ENCODE results near the gene GMPR2.

Gene GMPR2

DNA sequence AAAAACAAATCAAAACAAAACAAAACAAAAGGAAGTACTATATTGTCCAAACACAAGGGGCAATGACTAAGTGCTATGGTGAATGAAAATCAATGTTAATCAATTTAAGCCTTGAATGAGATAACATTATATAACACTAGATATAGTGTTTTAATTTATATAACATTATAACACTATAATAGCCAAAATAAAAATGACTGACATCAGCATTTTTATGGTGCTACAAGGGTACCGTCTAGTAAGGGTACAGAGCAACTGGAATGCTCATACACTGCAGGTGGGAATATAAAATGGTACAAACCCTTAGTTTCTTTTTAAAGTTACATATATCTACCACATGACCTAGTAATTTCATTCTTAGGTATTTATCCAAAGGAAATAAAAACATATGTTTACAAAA, 6.3 kb upstream of the GMPR2 start:
- no peak overlapping the region for H2BK15ac ChIP-seq (ENCODE audit: low read length)
- no peak overlapping the region for H3K4me2 ChIP-seq (ENCODE audit: insufficient read depth, low read length, poor library complexity, severe bottlenecking)
- no CpG with 5 or more reads among the region's 1 CpG for WGBS, 2 donors (ENCODE audit: extremely low coverage in 2 of 2, insufficient read length in 2 of 2, insufficient replicate concordance in 1 of 2)
- H3K9ac ChIP-seq (ENCODE audit: low read depth, low read length, poor library complexity), result no peak overlapping the region
- H3K9me3 ChIP-seq (replicated peaks in 1 of 2; ENCODE audit: control insufficient read depth in 2 of 2, insufficient read depth in 1 of 2, low read depth in 1 of 2, low read length in 2 of 2), result no peaks in the 10 kb centered on the region
- no peak overlapping the region for H2AK5ac ChIP-seq (ENCODE audit: low read depth, low read length)
- no peak overlapping the region for H3K27ac ChIP-seq (replicated peaks; ENCODE audit: low read length)
- H3K4ac ChIP-seq (ENCODE audit: low read length), result no peak overlapping the region
- peaks cover 6% of the 10 kb centered on the region for H3K79me1 ChIP-seq (ENCODE audit: low read depth, low read length)
- no peaks in the 10 kb centered on the region for H3K27me3 ChIP-seq (ENCODE audit: control insufficient read depth in 3 of 3, insufficient read depth in 3 of 3, low read depth in 1 of 3, low read length in 3 of 3)
- H2BK12ac ChIP-seq (ENCODE audit: low read length), result no peak overlapping the region
- H3K4me3 ChIP-seq (ENCODE audit: low read length in 2 of 2), result no peak overlapping the region
- H4K8ac ChIP-seq (ENCODE audit: low read depth, low read length), result no peak overlapping the region
- peaks cover 2 to 37% of the 10 kb centered on the region in 2 donors for H3K36me3 ChIP-seq (replicated peaks in 1 of 2; ENCODE audit: control insufficient read depth in 2 of 2, insufficient read depth in 2 of 2, low read length in 2 of 2)
- H3K14ac ChIP-seq (ENCODE audit: low read length), result no peak overlapping the region
- H4K91ac ChIP-seq (ENCODE audit: low read depth, low read length, poor library complexity), result no peak overlapping the region
- no peak for DNase-seq (ENCODE audit: low spot score)
- no peak overlapping the region for H2AFZ ChIP-seq (ENCODE audit: low read length)
- H3K4me1 ChIP-seq (ENCODE audit: control insufficient read depth in 2 of 2, insufficient read depth in 1 of 2, low read depth in 1 of 2, low read length in 2 of 2), result peaks cover 1 to 5% of the 10 kb centered on the region in 2 donors
- no peak overlapping the region for H2BK5ac ChIP-seq (ENCODE audit: low read length)
- H3K23ac ChIP-seq (ENCODE audit: low read depth, low read length, poor library complexity), result no peak overlapping the region
- no peak overlapping the region for H2BK120ac ChIP-seq (ENCODE audit: low read depth, low read length)
- H3K18ac ChIP-seq (ENCODE audit: low read length), result no peak overlapping the region

DNA sequence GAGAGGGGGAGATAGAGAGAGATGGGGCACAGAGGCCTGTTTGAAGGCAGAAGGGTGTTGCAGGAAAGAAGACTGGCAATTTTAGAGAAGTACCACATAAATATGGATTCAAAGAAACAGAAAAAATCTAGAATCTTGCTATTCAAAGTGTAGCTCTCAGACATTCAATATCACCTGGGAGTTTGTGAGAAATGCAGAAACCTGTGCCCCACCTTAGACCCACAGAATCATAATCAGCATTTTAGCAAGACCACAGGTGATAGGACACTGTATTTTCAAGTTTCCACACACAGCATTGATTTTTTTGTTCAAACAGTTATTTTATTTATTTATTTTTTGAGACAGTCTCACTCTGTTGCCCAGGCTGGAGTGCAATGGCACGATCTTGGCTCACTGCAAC, 3.8 kb upstream of the GMPR2 start:
- H3K4me2 ChIP-seq (ENCODE audit: insufficient read depth, low read length, poor library complexity, severe bottlenecking), result no peak overlapping the region
- no peak overlapping the region for H3K14ac ChIP-seq (ENCODE audit: low read length)
- no peak overlapping the region for H3K4ac ChIP-seq (ENCODE audit: low read length)
- no peak overlapping the region for H3K9ac ChIP-seq (ENCODE audit: low read depth, low read length, poor library complexity)
- no peak overlapping the region for H2BK12ac ChIP-seq (ENCODE audit: low read length)
- H3K79me1 ChIP-seq (ENCODE audit: low read depth, low read length), result peaks cover 5% of the 10 kb centered on the region
- DNase-seq (ENCODE audit: low spot score), result no peak
- H3K9me3 ChIP-seq (replicated peaks in 1 of 2; ENCODE audit: control insufficient read depth in 2 of 2, insufficient read depth in 1 of 2, low read depth in 1 of 2, low read length in 2 of 2), result no peaks in the 10 kb centered on the region
- WGBS, 2 donors (ENCODE audit: extremely low coverage in 2 of 2, insufficient read length in 2 of 2, insufficient replicate concordance in 1 of 2), result no CpG with 5 or more reads among the region's 1 CpG
- no peak overlapping the region for H2AFZ ChIP-seq (ENCODE audit: low read length)
- H3K4me1 ChIP-seq (ENCODE audit: control insufficient read depth in 2 of 2, insufficient read depth in 1 of 2, low read depth in 1 of 2, low read length in 2 of 2), result peaks cover 9 to 11% of the 10 kb centered on the region in 2 donors
- H3K36me3 ChIP-seq (replicated peaks in 1 of 2; ENCODE audit: control insufficient read depth in 2 of 2, insufficient read depth in 2 of 2, low read length in 2 of 2), result peaks cover 2 to 37% of the 10 kb centered on the region in 2 donors
- no peak overlapping the region for H3K27ac ChIP-seq (replicated peaks; ENCODE audit: low read length)
- no peak overlapping the region for H3K18ac ChIP-seq (ENCODE audit: low read length)
- no peak overlapping the region for H4K91ac ChIP-seq (ENCODE audit: low read depth, low read length, poor library complexity)
- no peak overlapping the region for H2AK5ac ChIP-seq (ENCODE audit: low read depth, low read length)
- H2BK5ac ChIP-seq (ENCODE audit: low read length), result no peak overlapping the region
- no peak overlapping the region for H3K23ac ChIP-seq (ENCODE audit: low read depth, low read length, poor library complexity)
- H2BK15ac ChIP-seq (ENCODE audit: low read length), result no peak overlapping the region
- H4K8ac ChIP-seq (ENCODE audit: low read depth, low read length), result no peak overlapping the region
- H3K4me3 ChIP-seq (ENCODE audit: low read length in 2 of 2), result no peak overlapping the region
- H3K27me3 ChIP-seq (ENCODE audit: control insufficient read depth in 3 of 3, insufficient read depth in 3 of 3, low read depth in 1 of 3, low read length in 3 of 3), result no peaks in the 10 kb centered on the region
- H2BK120ac ChIP-seq (ENCODE audit: low read depth, low read length), result no peak overlapping the region

DNA sequence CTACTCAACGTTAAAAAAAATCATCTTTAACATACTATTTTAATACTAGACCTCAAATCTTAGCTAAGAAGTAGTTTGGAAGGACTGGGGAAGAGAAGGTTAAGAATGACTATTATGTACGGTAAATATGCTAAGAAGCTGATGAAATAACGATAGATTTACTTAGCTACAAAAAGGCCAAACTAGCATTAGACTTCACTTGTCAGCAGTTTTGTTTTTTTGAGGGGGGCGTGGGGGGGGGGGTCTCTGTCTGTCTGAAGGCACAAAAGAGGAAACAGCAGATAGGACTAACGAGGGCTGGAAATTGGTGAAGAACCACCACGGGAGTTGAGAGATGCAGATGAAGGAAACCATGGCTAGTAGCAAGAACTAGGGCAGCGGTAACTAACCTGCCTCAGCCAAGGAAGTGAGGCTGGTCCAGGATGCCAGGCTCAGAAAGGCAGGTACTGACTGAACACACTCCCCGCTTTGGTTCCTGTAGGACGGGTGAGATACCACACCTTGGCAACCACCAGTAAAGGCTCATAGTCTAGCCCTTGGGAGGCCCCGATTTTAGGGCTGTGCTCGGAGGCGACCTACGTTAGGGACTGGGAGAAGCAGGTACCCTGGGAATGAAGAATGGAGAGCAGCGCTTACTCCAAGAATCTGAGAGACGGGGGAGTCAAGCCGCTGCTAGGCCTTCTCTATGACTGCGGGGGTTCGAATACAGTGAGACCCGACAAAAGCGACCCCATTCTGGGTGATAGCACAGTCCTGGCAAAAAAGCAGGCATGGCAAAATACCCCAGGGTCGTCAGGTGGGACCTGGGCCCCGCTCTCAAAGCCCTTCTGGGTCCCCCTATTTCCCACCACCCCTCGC, 1.2 kb upstream of the GMPR2 start:
- peak overlapping the region; percentile 74 for H3K18ac ChIP-seq (ENCODE audit: low read length)
- WGBS, 2 donors (ENCODE audit: extremely low coverage in 2 of 2, insufficient read length in 2 of 2, insufficient replicate concordance in 1 of 2), result 100% methylated on average over 1 of the region's 23 CpGs; no CpG with 5 or more reads in 1 of the 2 donors
- H3K27ac ChIP-seq (replicated peaks; ENCODE audit: low read length), result peak overlapping the region; percentile 26
- peak overlapping the region; percentile 78 for H3K9ac ChIP-seq (ENCODE audit: low read depth, low read length, poor library complexity)
- H3K14ac ChIP-seq (ENCODE audit: low read length), result no peak overlapping the region
- no peaks in the 10 kb centered on the region for H3K9me3 ChIP-seq (replicated peaks in 1 of 2; ENCODE audit: control insufficient read depth in 2 of 2, insufficient read depth in 1 of 2, low read depth in 1 of 2, low read length in 2 of 2)
- no peak overlapping the region for H3K4ac ChIP-seq (ENCODE audit: low read length)
- no peak overlapping the region for H2BK120ac ChIP-seq (ENCODE audit: low read depth, low read length)
- peak overlapping the region; percentile 12 for H2AK5ac ChIP-seq (ENCODE audit: low read depth, low read length)
- DNase-seq (ENCODE audit: low spot score), result no peak
- H2BK5ac ChIP-seq (ENCODE audit: low read length), result peak overlapping the region; percentile 14
- H3K79me1 ChIP-seq (ENCODE audit: low read depth, low read length), result peaks cover 5% of the 10 kb centered on the region
- H2BK12ac ChIP-seq (ENCODE audit: low read length), result no peak overlapping the region
- H3K4me3 ChIP-seq (ENCODE audit: low read length in 2 of 2), result peak overlapping the region; percentile 86 to 87
- peaks cover 9 to 49% of the 10 kb centered on the region in 2 donors for H3K36me3 ChIP-seq (replicated peaks in 1 of 2; ENCODE audit: control insufficient read depth in 2 of 2, insufficient read depth in 2 of 2, low read length in 2 of 2)
- peak overlapping the region; percentile 8 for H3K23ac ChIP-seq (ENCODE audit: low read depth, low read length, poor library complexity)
- no peaks in the 10 kb centered on the region for H3K27me3 ChIP-seq (ENCODE audit: control insufficient read depth in 3 of 3, insufficient read depth in 3 of 3, low read depth in 1 of 3, low read length in 3 of 3)
- H2AFZ ChIP-seq (ENCODE audit: low read length), result peak overlapping the region; percentile 99
- H4K91ac ChIP-seq (ENCODE audit: low read depth, low read length, poor library complexity), result no peak overlapping the region
- no peak overlapping the region for H2BK15ac ChIP-seq (ENCODE audit: low read length)
- H4K8ac ChIP-seq (ENCODE audit: low read depth, low read length), result no peak overlapping the region
- peak overlapping the region; percentile 90 for H3K4me2 ChIP-seq (ENCODE audit: insufficient read depth, low read length, poor library complexity, severe bottlenecking)
- H3K4me1 ChIP-seq (ENCODE audit: control insufficient read depth in 2 of 2, insufficient read depth in 1 of 2, low read depth in 1 of 2, low read length in 2 of 2), result peaks cover 9 to 11% of the 10 kb centered on the region in 2 donors

DNA sequence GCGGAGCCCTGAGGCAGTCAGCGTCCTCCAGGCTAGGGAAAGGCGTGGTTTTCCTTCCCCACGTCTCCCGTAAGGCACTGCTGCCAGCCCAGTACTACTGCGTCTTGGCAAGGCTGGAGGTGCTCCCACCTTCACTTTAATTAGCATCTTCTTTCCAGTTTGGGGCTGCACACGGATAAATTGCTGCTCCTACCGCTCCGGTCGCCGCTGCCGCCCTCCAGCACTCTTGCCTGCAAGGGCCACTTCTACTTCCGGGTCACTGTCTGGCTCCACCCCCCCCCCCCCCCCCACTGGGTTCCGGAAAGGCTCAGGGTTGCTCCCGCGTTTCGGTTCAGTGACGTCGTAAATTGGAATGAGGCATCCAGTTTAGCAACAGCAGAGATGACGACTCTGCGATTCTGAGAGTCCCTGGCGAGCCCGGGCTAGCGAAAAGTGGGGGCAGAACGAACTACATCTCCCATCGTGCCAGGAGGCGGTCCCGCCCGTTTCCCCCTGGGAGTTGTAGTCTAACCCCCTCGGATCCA, 546 bp upstream of the GMPR2 start, which contains the start of gene NEDD8:
TSS of gene NEDD8 (minus strand) at position 247 of the 524 bp plus-strand sequence. CDS start at position 147, 100 bp downstream.
- peak within 1 kb of the TSS; percentile 94 for H3K27ac ChIP-seq (replicated peaks; ENCODE audit: low read length)
- peak within 1 kb of the TSS; percentile 92 for H3K9ac ChIP-seq (ENCODE audit: low read depth, low read length, poor library complexity)
- H2BK12ac ChIP-seq (ENCODE audit: low read length), result no peak within 1 kb of the TSS
- peaks cover 5% of the 10 kb centered on the region for H3K79me1 ChIP-seq (ENCODE audit: low read depth, low read length)
- H3K4ac ChIP-seq (ENCODE audit: low read length), result no peak within 1 kb of the TSS
- peaks cover 9 to 11% of the 10 kb centered on the region in 2 donors for H3K4me1 ChIP-seq (ENCODE audit: control insufficient read depth in 2 of 2, insufficient read depth in 1 of 2, low read depth in 1 of 2, low read length in 2 of 2)
- H4K8ac ChIP-seq (ENCODE audit: low read depth, low read length), result no peak within 1 kb of the TSS
- H3K9me3 ChIP-seq (replicated peaks in 1 of 2; ENCODE audit: control insufficient read depth in 2 of 2, insufficient read depth in 1 of 2, low read depth in 1 of 2, low read length in 2 of 2), result no peaks in the 10 kb centered on the region
- H4K91ac ChIP-seq (ENCODE audit: low read depth, low read length, poor library complexity), result no peak within 1 kb of the TSS
- no CpG with 5 or more reads among the region's 30 CpGs for WGBS, 2 donors (ENCODE audit: extremely low coverage in 2 of 2, insufficient read length in 2 of 2, insufficient replicate concordance in 1 of 2)
- H3K27me3 ChIP-seq (ENCODE audit: control insufficient read depth in 3 of 3, insufficient read depth in 3 of 3, low read depth in 1 of 3, low read length in 3 of 3), result no peaks in the 10 kb centered on the region
- H3K36me3 ChIP-seq (replicated peaks in 1 of 2; ENCODE audit: control insufficient read depth in 2 of 2, insufficient read depth in 2 of 2, low read length in 2 of 2), result peaks cover 14 to 49% of the 10 kb centered on the region in 2 donors
- peak within 1 kb of the TSS; percentile 90 for H3K4me2 ChIP-seq (ENCODE audit: insufficient read depth, low read length, poor library complexity, severe bottlenecking)
- peak within 1 kb of the TSS; percentile 12 for H2AK5ac ChIP-seq (ENCODE audit: low read depth, low read length)
- peak within 1 kb of the TSS; percentile 35 for H2BK15ac ChIP-seq (ENCODE audit: low read length)
- peak within 1 kb of the TSS; percentile 8 for H3K23ac ChIP-seq (ENCODE audit: low read depth, low read length, poor library complexity)
- peak within 1 kb of the TSS; percentile 99 for H2AFZ ChIP-seq (ENCODE audit: low read length)
- DNase-seq (ENCODE audit: low spot score), result peak; percentile 82
- H2BK5ac ChIP-seq (ENCODE audit: low read length), result peak within 1 kb of the TSS; percentile 14
- H3K14ac ChIP-seq (ENCODE audit: low read length), result peak within 1 kb of the TSS; percentile 87
- H3K4me3 ChIP-seq (ENCODE audit: low read length in 2 of 2), result peak within 1 kb of the TSS; percentile 86 to 87
- no peak within 1 kb of the TSS for H2BK120ac ChIP-seq (ENCODE audit: low read depth, low read length)
- H3K18ac ChIP-seq (ENCODE audit: low read length), result peak within 1 kb of the TSS; percentile 99
